OCI-LY7 (cell line): ENCODE data around the gene ROBO1.

Source experiments
- EZH2phosphoT487 ChIP-seq: fragments of 200-600 bp; sonication (generic); IDR thresholded peaks from 2 replicates; pipeline ENCODE4 v1.6.1; 2018; ENCODE audit warnings: low read depth, borderline replicate concordance, mild to moderate bottlenecking, mixed run types, antibody characterized with exemption, low read length, moderate library complexity, mixed read lengths
- TF ChIP-seq, protein P1 (sequence below): fragments of 200-600 bp; sonication (generic); conservative IDR thresholded peaks from 2 replicates; pipeline ENCODE4 v1.5.1; 2014; ENCODE audit warnings: mild to moderate bottlenecking, antibody characterized with exemption, low read length, moderate library complexity, mixed read lengths

DNA sequence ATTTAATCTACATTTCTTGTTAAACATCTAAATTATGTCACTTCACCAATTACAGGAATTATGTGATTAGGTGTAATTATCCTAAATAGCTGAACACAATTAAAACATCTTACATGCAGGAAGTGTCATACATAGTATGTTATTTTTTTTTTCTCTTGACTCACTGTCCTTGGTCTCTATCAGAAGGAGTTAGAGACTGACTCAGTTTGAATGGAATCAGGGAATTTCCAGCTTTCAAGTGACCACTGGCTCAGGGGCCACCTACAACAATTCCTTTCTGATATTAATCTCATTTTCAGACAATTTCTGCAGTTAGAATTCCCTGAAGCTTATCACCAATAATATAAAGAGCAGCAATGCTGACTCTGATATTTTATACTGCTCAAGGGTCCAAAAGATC is 400.7 kb downstream of the ROBO1 start:
- TF ChIP-seq, protein P1, sequence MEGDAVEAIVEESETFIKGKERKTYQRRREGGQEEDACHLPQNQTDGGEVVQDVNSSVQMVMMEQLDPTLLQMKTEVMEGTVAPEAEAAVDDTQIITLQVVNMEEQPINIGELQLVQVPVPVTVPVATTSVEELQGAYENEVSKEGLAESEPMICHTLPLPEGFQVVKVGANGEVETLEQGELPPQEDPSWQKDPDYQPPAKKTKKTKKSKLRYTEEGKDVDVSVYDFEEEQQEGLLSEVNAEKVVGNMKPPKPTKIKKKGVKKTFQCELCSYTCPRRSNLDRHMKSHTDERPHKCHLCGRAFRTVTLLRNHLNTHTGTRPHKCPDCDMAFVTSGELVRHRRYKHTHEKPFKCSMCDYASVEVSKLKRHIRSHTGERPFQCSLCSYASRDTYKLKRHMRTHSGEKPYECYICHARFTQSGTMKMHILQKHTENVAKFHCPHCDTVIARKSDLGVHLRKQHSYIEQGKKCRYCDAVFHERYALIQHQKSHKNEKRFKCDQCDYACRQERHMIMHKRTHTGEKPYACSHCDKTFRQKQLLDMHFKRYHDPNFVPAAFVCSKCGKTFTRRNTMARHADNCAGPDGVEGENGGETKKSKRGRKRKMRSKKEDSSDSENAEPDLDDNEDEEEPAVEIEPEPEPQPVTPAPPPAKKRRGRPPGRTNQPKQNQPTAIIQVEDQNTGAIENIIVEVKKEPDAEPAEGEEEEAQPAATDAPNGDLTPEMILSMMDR = no peak
- no peak for TF ChIP-seq EZH2phosphoT487
